Measurements from ENCODE around the gene EMX1.

EMX1 gene

DNA sequence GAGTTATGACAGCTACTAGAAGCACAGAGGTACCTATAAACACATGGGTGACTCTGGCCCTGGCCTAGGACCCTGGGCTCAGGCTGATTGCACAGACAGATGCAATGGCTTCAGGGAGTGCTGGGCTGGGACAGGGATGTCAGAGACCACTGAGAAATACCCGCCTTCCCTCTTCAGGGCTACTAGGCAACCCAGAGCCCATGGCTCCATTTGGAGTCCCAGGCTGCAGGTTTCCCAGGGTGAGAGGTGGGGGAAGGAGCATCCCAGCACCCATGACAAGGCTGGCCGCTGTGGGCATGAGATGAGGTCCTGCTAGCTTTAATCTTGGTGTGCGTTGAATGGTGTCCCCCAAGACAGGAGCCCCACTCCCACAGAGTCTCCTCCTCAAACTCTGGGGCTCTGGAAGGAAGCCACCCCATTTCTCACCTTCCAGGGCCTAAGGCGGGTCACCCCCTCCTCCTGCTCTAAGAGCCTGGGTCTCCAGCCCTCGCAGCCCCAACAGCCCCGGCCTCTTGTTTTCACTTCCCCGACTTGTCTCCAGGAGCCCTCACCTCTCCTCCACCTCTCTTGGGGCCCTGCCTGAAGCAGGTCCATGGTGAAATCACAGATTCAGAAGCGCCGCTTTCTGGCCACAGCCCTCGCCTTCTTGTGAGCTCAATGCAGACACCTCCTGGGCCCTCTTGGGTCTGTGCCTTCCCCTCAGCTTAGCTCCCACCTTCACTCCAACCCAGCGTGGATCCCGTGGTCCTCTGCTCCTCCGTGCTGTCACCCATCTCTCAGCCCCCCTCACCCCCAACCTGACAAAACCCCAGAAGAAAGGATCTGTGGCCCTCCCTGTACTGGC lies 41.4 kb downstream of the EMX1 start:
- DNase-seq (ENCODE audit: low read depth) = no peak

GRCh38 chr2:72959554-72959953 lies 42.2 kb downstream of the EMX1 start:
- DNase-seq (ENCODE audit: low read depth) = no peak

GRCh38 chr2:72959995-72960981 lies 43.0 kb downstream of the EMX1 start:
- DNase-seq (ENCODE audit: low read depth) = no peak

DNA sequence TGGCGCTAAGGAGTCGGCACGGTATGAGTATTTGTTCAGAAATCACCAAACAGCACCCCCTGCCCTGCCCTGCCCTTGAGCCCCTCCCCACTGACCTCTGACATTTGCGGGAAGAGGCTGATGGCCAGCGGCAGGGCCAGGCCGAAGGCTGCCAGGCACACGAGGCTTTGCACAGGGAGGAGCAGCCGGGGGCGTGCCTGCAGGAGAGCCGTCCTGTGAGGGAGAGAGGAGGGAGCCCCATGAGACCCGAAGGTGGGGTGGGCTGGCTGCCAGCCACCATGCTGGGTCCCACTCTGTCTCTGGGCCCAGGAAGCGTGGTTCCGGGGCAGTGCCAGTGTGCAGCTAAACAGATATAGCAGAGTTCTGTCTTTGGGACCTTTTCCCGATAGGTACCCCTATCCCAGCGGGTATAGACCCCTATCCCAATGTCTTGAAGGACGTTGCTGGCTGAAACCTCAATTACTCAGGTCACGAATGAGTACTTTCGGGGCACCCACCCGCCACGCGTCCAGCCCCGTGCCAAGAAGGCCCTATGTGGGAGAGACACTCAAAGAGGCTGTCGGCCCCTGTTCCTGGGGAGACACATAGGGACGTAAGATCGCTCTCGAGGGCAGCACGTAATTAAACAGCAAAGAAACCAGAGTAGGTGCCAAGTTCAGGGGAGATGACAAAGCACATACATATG lies 43.9 kb downstream of the EMX1 start:
- no peak for DNase-seq (ENCODE audit: low read depth)

GRCh38 chr2:72961853-72962468 lies 44.6 kb downstream of the EMX1 start:
- DNase-seq (ENCODE audit: low read depth) = no peak

DNA sequence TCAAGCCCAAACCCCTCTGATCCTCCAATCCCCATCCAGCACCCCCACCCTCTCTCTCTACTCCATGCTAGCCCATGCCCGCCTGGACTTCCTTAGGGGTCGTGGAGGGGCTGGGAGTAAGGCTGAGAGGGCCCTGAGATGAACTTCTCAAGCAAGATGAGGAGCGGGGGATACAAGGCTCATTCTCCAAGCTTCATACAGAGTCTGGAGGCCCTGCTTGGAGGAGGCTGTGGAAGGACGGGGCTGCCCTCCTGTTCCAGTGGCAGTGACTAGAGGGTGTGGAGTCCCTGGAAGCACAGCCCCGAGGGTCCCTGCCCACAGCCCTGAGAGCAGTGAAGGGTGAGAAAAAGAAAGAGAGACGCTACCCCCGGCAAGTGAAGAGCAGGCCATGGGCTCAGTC lies 45.6 kb downstream of the EMX1 start:
- no peak for DNase-seq (ENCODE audit: low read depth)

GRCh38 chr2:72963423-72964145 lies 46.3 kb downstream of the EMX1 start:
- DNase-seq (ENCODE audit: low read depth) = no peak

GRCh38 chr2:72964146-72964525 lies 46.8 kb downstream of the EMX1 start:
- DNase-seq (ENCODE audit: low read depth) = no peak

DNA sequence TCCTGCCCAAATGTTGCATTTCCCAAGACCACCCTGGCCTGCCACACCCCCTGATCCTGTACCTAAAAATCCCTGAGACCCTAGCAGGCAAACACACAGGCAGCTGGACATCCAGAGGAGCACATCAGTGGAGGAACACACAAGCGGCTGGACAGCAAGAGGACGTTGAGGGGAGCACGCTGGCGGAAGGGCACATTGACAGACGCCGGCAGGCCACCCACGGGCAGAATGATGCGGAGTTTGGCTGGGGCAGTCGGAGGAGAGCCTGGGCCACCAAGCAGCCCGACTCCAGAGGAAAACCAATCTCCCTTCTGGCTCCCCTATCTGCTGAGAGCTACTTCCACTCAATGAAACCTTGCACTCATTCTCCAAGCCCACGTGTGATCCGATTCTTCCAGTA lies 47.7 kb downstream of the EMX1 start:
- no peak for DNase-seq (ENCODE audit: low read depth)

GRCh38 chr2:72965770-72966450 lies 48.6 kb downstream of the EMX1 start:
- no peak for DNase-seq (ENCODE audit: low read depth)

GRCh38 chr2:72968286-72968685 lies 51.0 kb downstream of the EMX1 start:
- no peak for DNase-seq (ENCODE audit: low read depth)

- no peak for DNase-seq (ENCODE audit: low read depth)
Observed at GRCh38 chr2:72969706-72970105, 52.4 kb downstream of the EMX1 start.

- no peak for DNase-seq (ENCODE audit: low read depth)
Observed at GRCh38 chr2:72971036-72971435, 53.7 kb downstream of the EMX1 start.

- no peak for DNase-seq (ENCODE audit: low read depth)
Observed at GRCh38 chr2:72972352-72973136, 55.2 kb downstream of the EMX1 start.

- DNase-seq (ENCODE audit: low read depth) = no peak
Observed at GRCh38 chr2:72973137-72973535, 55.8 kb downstream of the EMX1 start.

- peak; percentile 14 for DNase-seq (ENCODE audit: low read depth)
Observed at GRCh38 chr2:72973566-72974435, 56.5 kb downstream of the EMX1 start.

DNA sequence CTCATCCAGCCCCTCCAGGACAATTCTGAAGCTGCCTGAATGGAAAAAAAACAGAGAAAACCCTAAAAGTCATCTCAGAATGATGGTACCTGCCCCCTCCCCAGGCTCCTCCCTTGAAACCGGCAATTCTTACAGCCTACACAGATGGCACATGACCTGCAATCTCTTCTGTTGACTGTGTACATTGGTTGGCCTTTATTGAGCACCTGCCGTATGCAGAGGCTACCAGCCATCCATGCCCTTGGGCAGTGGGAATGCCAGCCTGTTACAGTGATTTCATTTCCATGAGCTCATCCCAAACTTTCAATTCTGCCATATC lies 57.1 kb downstream of the EMX1 start:
- no peak for DNase-seq (ENCODE audit: low read depth)

GRCh38 chr2:72975017-72975416 lies 57.7 kb downstream of the EMX1 start:
- no peak for DNase-seq (ENCODE audit: low read depth)

GRCh38 chr2:72979896-72980295 lies 62.6 kb downstream of the EMX1 start:
- DNase-seq (ENCODE audit: low read depth) = no peak
